PFSK-1 (cell line): ENCODE data around the gene YIPF1.

Source experiments
- FOXP2 ChIP-seq: optimal IDR thresholded peaks from 2 replicates; pipeline ENCODE3; 2011; ENCODE audit warnings: borderline replicate concordance, control low read depth, inconsistent platforms; ENCODE audit not compliant: insufficient read depth; ENCODE audit errors: extremely low read length, extremely low read depth
- POLR2AphosphoS5 ChIP-seq: IDR thresholded peaks from 2 replicates; pipeline ENCODE4 v1.6.1; 2012; ENCODE audit warnings: low read depth, mild to moderate bottlenecking, control low read depth, low read length, moderate library complexity
- SIN3A ChIP-seq: IDR thresholded peaks from 2 replicates; pipeline ENCODE4 v1.6.1; 2012; ENCODE audit warnings: mild to moderate bottlenecking, low read length, moderate library complexity, borderline replicate concordance; ENCODE audit not compliant: insufficient read depth
- TAF1 ChIP-seq: IDR thresholded peaks from 2 replicates; pipeline ENCODE4 v1.6.1; 2012; ENCODE audit warnings: low read length, control low read depth, borderline replicate concordance; ENCODE audit not compliant: insufficient read depth
- TF ChIP-seq, protein P1 (sequence below), 2 experiments: IDR thresholded peaks; 2 replicates each; pipeline versions ENCODE4 v1.6.1 to v1.8.0; 2011 to 2012; ENCODE audit warnings: low read depth in 2 of 2, low read length in 2 of 2, control low read depth in 1 of 2, inconsistent platforms in 1 of 2, mild to moderate bottlenecking in 1 of 2, moderate library complexity in 1 of 2; ENCODE audit not compliant: insufficient read depth in 1 of 2

Gene YIPF1

DNA sequence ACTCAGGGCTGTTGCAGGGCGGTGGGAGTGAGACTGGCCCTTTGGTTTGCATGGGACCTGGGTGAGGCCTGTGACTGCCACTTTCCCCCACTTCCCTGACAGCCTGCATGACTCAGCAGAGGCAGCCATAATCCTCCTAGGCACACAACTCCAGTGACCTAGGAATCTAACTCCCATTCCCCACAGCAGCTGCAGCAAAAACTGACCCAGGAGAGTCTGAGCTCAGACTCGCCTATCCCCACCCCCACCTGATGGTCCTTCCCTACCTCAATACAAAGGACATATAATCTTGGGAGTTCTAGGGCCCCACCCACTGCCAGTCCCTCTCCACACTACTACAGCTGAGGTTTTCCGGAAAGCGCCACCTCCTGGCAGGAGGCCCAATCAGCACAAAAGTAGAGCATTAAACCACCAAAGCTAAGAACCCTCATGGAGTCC, 78.2 kb downstream of the YIPF1 start:
- TF ChIP-seq, protein P1, sequence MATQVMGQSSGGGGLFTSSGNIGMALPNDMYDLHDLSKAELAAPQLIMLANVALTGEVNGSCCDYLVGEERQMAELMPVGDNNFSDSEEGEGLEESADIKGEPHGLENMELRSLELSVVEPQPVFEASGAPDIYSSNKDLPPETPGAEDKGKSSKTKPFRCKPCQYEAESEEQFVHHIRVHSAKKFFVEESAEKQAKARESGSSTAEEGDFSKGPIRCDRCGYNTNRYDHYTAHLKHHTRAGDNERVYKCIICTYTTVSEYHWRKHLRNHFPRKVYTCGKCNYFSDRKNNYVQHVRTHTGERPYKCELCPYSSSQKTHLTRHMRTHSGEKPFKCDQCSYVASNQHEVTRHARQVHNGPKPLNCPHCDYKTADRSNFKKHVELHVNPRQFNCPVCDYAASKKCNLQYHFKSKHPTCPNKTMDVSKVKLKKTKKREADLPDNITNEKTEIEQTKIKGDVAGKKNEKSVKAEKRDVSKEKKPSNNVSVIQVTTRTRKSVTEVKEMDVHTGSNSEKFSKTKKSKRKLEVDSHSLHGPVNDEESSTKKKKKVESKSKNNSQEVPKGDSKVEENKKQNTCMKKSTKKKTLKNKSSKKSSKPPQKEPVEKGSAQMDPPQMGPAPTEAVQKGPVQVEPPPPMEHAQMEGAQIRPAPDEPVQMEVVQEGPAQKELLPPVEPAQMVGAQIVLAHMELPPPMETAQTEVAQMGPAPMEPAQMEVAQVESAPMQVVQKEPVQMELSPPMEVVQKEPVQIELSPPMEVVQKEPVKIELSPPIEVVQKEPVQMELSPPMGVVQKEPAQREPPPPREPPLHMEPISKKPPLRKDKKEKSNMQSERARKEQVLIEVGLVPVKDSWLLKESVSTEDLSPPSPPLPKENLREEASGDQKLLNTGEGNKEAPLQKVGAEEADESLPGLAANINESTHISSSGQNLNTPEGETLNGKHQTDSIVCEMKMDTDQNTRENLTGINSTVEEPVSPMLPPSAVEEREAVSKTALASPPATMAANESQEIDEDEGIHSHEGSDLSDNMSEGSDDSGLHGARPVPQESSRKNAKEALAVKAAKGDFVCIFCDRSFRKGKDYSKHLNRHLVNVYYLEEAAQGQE (IDR thresholded peaks at IDR 0.05; ENCODE audit: insufficient read depth in 1 of 2, low read depth in 2 of 2, low read length in 2 of 2) = no peak
- TF ChIP-seq TAF1 (no peak), FOXP2 (no peak), POLR2AphosphoS5 (no peak), SIN3A (no peak)

DNA sequence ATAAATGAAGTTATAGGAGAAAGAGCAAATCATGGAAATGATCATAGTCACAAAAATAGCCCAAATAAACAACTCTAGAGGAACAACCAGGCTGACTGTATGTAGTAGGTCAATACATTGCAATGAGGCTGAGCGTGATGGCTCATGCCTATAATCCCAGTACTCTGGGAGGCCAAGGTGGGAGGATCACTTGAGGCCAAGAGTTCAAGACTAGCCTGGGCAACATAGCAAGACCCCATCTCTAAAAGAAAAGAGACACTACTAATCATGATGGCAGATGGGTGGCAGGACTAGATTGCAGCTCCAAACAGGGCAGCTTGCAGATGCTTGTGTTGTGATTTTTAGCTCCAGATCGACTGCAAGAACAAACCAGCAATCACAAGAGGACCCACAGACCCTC, 79.1 kb downstream of the YIPF1 start:
- TF ChIP-seq, protein P1 (IDR thresholded peaks at IDR 0.05; ENCODE audit: insufficient read depth in 1 of 2, low read depth in 2 of 2, low read length in 2 of 2) = no peak
- no peak for TF ChIP-seq SIN3A
- no peak for TF ChIP-seq TAF1
- no peak for TF ChIP-seq POLR2AphosphoS5
- no peak for TF ChIP-seq FOXP2

DNA sequence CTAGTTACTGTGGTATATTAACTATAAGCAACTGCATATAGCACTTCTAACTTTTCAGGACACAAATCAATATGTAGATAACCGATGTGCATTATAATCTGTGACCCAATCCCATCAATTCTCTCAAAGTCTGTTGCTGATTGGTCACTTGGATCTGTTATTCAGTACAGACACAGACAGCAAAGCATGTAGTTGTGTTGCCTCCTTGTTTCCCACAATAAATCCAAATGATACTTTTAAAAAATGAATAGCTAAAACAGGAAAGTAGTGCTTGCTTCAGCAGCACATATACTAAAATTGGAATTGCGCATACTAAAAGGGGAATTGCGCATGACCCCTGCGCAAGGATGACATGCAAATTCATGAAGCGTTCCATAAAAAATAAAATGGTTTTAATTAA, 79.6 kb downstream of the YIPF1 start:
- TF ChIP-seq, protein P1 (IDR thresholded peaks at IDR 0.05; ENCODE audit: insufficient read depth in 1 of 2, low read depth in 2 of 2, low read length in 2 of 2) = no peak
- TF ChIP-seq TAF1 (no peak), POLR2AphosphoS5 (no peak)

DNA sequence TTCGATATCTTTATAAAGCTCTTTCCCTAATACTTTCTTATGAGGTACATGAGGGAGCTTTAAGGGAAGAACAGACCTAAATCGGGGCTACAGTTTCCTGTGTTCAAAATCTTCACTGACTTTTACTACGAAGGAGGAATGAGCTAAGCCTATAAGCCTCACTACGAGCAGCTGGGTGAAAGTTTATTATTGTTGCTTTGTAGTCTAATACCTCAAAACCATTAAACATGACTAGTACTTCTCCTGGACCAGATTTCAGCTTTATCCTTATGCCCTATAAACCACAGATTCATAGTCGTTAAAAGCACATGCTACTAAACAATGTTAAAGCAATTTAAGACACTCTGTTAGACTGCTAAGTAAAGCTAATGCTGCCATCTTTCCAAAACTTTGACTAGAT, 81.7 kb downstream of the YIPF1 start:
- TF ChIP-seq FOXP2 = no peak
- no peak for TF ChIP-seq POLR2AphosphoS5
- TF ChIP-seq SIN3A = no peak
- TF ChIP-seq, protein P1 (IDR thresholded peaks at IDR 0.05; ENCODE audit: insufficient read depth in 1 of 2, low read depth in 2 of 2, low read length in 2 of 2) = no peak
- no peak for TF ChIP-seq TAF1

DNA sequence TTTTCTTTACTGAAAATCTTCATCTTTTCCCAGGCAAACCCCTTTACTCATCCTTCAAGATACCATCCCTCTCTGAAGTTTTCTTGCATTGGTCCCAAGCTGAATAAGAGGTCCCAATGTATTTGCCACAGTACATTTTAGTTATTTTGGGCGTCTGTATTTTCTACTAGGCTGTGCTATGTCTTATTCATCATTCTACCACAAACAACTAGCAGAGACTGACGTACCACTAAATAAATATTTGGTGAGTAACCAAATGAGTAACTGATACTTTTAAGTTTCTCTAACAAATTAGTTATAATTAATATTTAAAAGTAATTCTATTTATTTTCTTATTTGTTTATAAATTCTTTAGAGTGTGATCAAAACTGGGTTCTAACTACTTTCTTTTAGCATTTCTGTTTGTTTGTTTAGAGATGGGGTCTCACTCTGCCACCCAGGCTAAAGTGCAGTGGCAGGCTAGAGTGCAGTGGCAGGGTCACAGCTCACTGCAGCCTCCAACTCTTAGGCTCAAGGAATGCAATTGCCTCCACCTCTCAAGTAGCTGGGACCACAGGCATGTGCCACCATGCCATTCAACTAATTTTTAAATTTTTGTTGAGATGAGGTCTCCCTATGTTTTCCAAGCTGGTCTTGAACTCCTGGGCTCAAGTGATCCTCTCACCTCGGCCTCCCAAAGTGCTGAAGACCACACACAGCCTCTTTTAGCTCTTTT, 84.6 kb downstream of the YIPF1 start:
- TF ChIP-seq TAF1 (no peak), SIN3A (no peak), FOXP2 (no peak), POLR2AphosphoS5 (no peak)
- TF ChIP-seq, protein P1 (IDR thresholded peaks at IDR 0.05; ENCODE audit: insufficient read depth in 1 of 2, low read depth in 2 of 2, low read length in 2 of 2) = no peak
